NT2/D1 (cell line): ENCODE data around the gene ARHGAP28.

Source experiments
- SUZ12 ChIP-seq: IDR thresholded peaks from 2 replicates; pipeline ENCODE4 v1.6.1; 2011; ENCODE audit not compliant: insufficient read length, insufficient read depth; ENCODE audit errors: extremely low read depth
- ZNF274 ChIP-seq: IDR thresholded peaks from 2 replicates; pipeline ENCODE4 v1.6.1; 2011; ENCODE audit warnings: mild to moderate bottlenecking, low read depth, low read length

GRCh38 chr18:6940451-6940850 lies 210.9 kb downstream of the ARHGAP28 start:
- TF ChIP-seq ZNF274: no peak
- no peak for TF ChIP-seq SUZ12
